WTC11 (cell line): ENCODE data around the gene TULP1. TPM values are rescaled to one million over a fixed set of nuclear protein-coding genes. Genes with fewer than 3 reads are reported as not detected.

ENCODE experiments used
- ATAC-seq: fragments of 200-7000 bp; cut with Tn5 transposase; 2 replicates; pipeline ENCODE4 v1.10.0; 2021; ENCODE audit warnings: mild to moderate bottlenecking, moderate library complexity
- CTCF ChIA-PET: fragments of 300-600 bp; sonication (Branson Sonifier 250); formaldehyde crosslinking; loops from one replicate; lab custom pipeline; 2021; ENCODE audit warnings: antibody characterized with exemption; lab: Charles Lee
- POLR2A ChIA-PET: fragments of 350-600 bp; sonication (Branson Sonifier 250); formaldehyde crosslinking; loops from one replicate; lab custom pipeline; 2021; ENCODE audit warnings: antibody characterized with exemption; lab: Charles Lee
- DNase-seq: peaks from one replicate; pipeline ENCODE4 v3.0.0; 2021; ENCODE audit warnings: low spot score
- H3K27ac Mint-ChIP-seq: 2 replicates; pipeline ENCODE4 v1.8.0; 2021; ENCODE audit warnings: mixed read lengths
- H3K27me3 Mint-ChIP-seq: 2 replicates; pipeline ENCODE4 v1.8.0; 2021; ENCODE audit warnings: low read depth, mild to moderate bottlenecking, moderate library complexity, mixed read lengths
- H3K36me3 Mint-ChIP-seq: 2 replicates; pipeline ENCODE4 v1.8.0; 2021; ENCODE audit warnings: mixed read lengths
- H3K4me1 Mint-ChIP-seq: 2 replicates; pipeline ENCODE4 v1.8.0; 2022; ENCODE audit warnings: mixed read lengths
- H3K4me3 Mint-ChIP-seq: 2 replicates; pipeline ENCODE4 v1.8.0; 2021; ENCODE audit warnings: mild to moderate bottlenecking, moderate library complexity, mixed read lengths
- H3K9me3 Mint-ChIP-seq: 2 replicates; pipeline ENCODE4 v1.8.0; 2021; ENCODE audit warnings: mixed read lengths
- EMX1 ChIP-seq: fragments of 250-450 bp; sonication (Bioruptor Pico); IDR thresholded peaks from 2 replicates; pipeline ENCODE4 v1.8.0; 2021; ENCODE audit warnings: mild to moderate bottlenecking
- ERG ChIP-seq: fragments of 250-450 bp; sonication (Bioruptor Pico); IDR thresholded peaks from 2 replicates; pipeline ENCODE4 v1.8.0; 2021; ENCODE audit warnings: mild to moderate bottlenecking
- ETV6 ChIP-seq: sonication (generic); formaldehyde crosslinking; IDR thresholded peaks from 2 replicates; pipeline ENCODE4 v1.8.1; 2022; ENCODE audit warnings: mild to moderate bottlenecking, missing genetic modification reagents
- GABPB1 ChIP-seq: sonication (generic); formaldehyde crosslinking; IDR thresholded peaks from 2 replicates; pipeline ENCODE4 v1.8.1; 2023; ENCODE audit warnings: mild to moderate bottlenecking, missing genetic modification reagents
- HMGXB4 ChIP-seq: sonication (generic); formaldehyde crosslinking; IDR thresholded peaks from 2 replicates; pipeline ENCODE4 v1.8.1; 2023; ENCODE audit warnings: mild to moderate bottlenecking, moderate library complexity, missing genetic modification reagents
- NFATC4 ChIP-seq: fragments of 250-450 bp; sonication (Bioruptor Pico); IDR thresholded peaks from 2 replicates; pipeline ENCODE4 v1.9.0; 2021; ENCODE audit warnings: mild to moderate bottlenecking
- PRRX2 ChIP-seq: fragments of 250-450 bp; sonication (Bioruptor Pico); IDR thresholded peaks from 2 replicates; pipeline ENCODE4 v1.8.0; 2021; ENCODE audit warnings: mild to moderate bottlenecking
- USF1 ChIP-seq: sonication (generic); formaldehyde crosslinking; IDR thresholded peaks from 2 replicates; pipeline ENCODE4 v1.8.0; 2022; ENCODE audit warnings: mild to moderate bottlenecking, missing genetic modification reagents
- ZBTB43 ChIP-seq: sonication (generic); formaldehyde crosslinking; IDR thresholded peaks from 2 replicates; pipeline ENCODE4 v1.8.1; 2023; ENCODE audit warnings: mild to moderate bottlenecking, missing genetic modification reagents
- ZMAT4 ChIP-seq: fragments of 250-450 bp; sonication (Bioruptor Pico); IDR thresholded peaks from 2 replicates; pipeline ENCODE4 v1.9.0; 2021; ENCODE audit warnings: mild to moderate bottlenecking
- ZNF138 ChIP-seq: sonication (generic); formaldehyde crosslinking; conservative IDR thresholded peaks from 2 replicates; pipeline ENCODE4 v1.8.1; 2022; ENCODE audit warnings: mild to moderate bottlenecking, moderate library complexity, missing genetic modification reagents
- ZNF425 ChIP-seq: fragments of 250-450 bp; sonication (Bioruptor Pico); conservative IDR thresholded peaks from 2 replicates; pipeline ENCODE4 v1.9.0; 2021; ENCODE audit warnings: mild to moderate bottlenecking
- ZNF532 ChIP-seq: fragments of 250-450 bp; sonication (Bioruptor Pico); IDR thresholded peaks from 2 replicates; pipeline ENCODE4 v1.9.0; 2021; ENCODE audit warnings: mild to moderate bottlenecking, borderline replicate concordance
- ZNF671 ChIP-seq: fragments of 250-450 bp; sonication (Bioruptor Pico); IDR thresholded peaks from 2 replicates; pipeline ENCODE4 v1.8.0; 2021; ENCODE audit warnings: mild to moderate bottlenecking
- ZSCAN18 ChIP-seq: fragments of 250-450 bp; sonication (Bioruptor Pico); IDR thresholded peaks from 2 replicates; pipeline ENCODE4 v2.1.2; 2022; ENCODE audit warnings: mild to moderate bottlenecking, moderate library complexity
- total RNA-seq: library from RNA; stranded (reverse); gene quantifications from 3 replicates; pipeline ENCODE4 v1.2.3, GENCODE V29; 2021

The TULP1 gene
- total RNA-seq, 1 experiment from 2014 or later: 2.9 TPM

- peak overlapping the region; percentile 95 for H3K4me3 Mint-ChIP-seq
- no peaks in the 10 kb centered on the region for H3K9me3 Mint-ChIP-seq
- H3K4me1 Mint-ChIP-seq: peaks cover 47% of the 10 kb centered on the region
- peaks cover 58% of the 10 kb centered on the region for H3K36me3 Mint-ChIP-seq
- H3K27ac Mint-ChIP-seq: peak overlapping the region; percentile 97
- DNase-seq (no peak), ATAC-seq (no peak)
- no peak for TF ChIP-seq HMGXB4
- TF ChIP-seq ZNF425 (CRISPR knock-in tag): peak; percentile 77; the same call in 1 of the 2 replicates
- TF ChIP-seq ZMAT4 (CRISPR knock-in tag): 0 out of 2 replicates have a peak, but pooled peaks have one; percentile 52
- TF ChIP-seq EMX1: 0 out of 2 replicates have a peak, but pooled peaks have one; percentile 7
- peak; percentile 8; the same call in 1 of the 2 replicates for TF ChIP-seq ZNF671 (CRISPR knock-in tag)
- no peak for TF ChIP-seq ZNF532 (CRISPR knock-in tag)
- POLR2A ChIA-PET: interaction anchor here (1.1 to 7.9 kb wide), 4 partner anchors 15 to 27 kb away, joined by 3 to 54 read pairs (median 36); partner anchors contain the start of gene TEAD3
- CTCF ChIA-PET: interaction anchor here (1.1 to 1.8 kb wide), 4 partner anchors 21 to 128 kb away, joined by 5 to 8 read pairs (median 6); partner anchors contain the start of gene PPARD
- H3K27me3 Mint-ChIP-seq: peaks cover 13% of the 10 kb centered on the region
Observed at GRCh38 chr6:35470663-35471120, 42.0 kb downstream of the TULP1 start.

GRCh38 chr6:35469751-35470662, 42.7 kb downstream of the TULP1 start:
- H3K27me3 Mint-ChIP-seq: peaks cover 13% of the 10 kb centered on the region
- POLR2A ChIA-PET: interaction anchor here (0.6 to 7.9 kb wide), 4 partner anchors 16 to 128 kb away, joined by 3 to 54 read pairs (median 36); partner anchors contain the start of gene TEAD3
- H3K36me3 Mint-ChIP-seq: peaks cover 58% of the 10 kb centered on the region
- no peak for TF ChIP-seq NFATC4
- TF ChIP-seq ERG (CRISPR knock-in tag): peak; percentile 15; the same call in 1 of the 2 replicates
- TF ChIP-seq ZBTB43 (CRISPR knock-in tag): no peak
- no peak for TF ChIP-seq ETV6
- TF ChIP-seq USF1: 0 out of 2 replicates have a peak, but pooled peaks have one; percentile 34
- no peak; the same call in 1 of the 2 replicates for TF ChIP-seq PRRX2 (CRISPR knock-in tag)
- TF ChIP-seq GABPB1 (CRISPR knock-in tag): no peak
- no peak for TF ChIP-seq ZMAT4 (CRISPR knock-in tag)
- peak; percentile 46; the same call in 1 of the 2 replicates for TF ChIP-seq EMX1
- no peak for TF ChIP-seq ZNF138 (CRISPR knock-in tag)
- TF ChIP-seq ZSCAN18 (CRISPR knock-in tag): no peak

More at GRCh38 chr6:35469751-35470662, 42.7 kb downstream of the TULP1 start:
- peak overlapping the region; percentile 97 for H3K27ac Mint-ChIP-seq
- DNase-seq: no peak
- H3K9me3 Mint-ChIP-seq: no peaks in the 10 kb centered on the region
- CTCF ChIA-PET: interaction anchor here (1.8 kb wide), 1 partner anchor 83 kb away, joined by 5 read pairs; no protein-coding TSS in a partner anchor
- H3K4me3 Mint-ChIP-seq: peak overlapping the region; percentile 95
- peaks cover 47% of the 10 kb centered on the region for H3K4me1 Mint-ChIP-seq
- ATAC-seq: no peak
